Panc1 (cell line): ENCODE measurements around the gene KIAA1191. TPM values are rescaled to one million over a fixed set of nuclear protein-coding genes. Genes with fewer than 3 reads are reported as not detected.

Experiments
- ATAC-seq: fragments of 200-7000 bp; cut with Tn5 transposase; 2 replicates; pipeline ENCODE4 v1.9.1; 2020; ENCODE audit warnings: mild to moderate bottlenecking, moderate library complexity
- BruUV-seq: library from RNA; stranded (reverse); fragments of 400-500 nt; replicated peaks from 2 replicates; lab custom pipeline; 2021; lab: Mats Ljungman, UMichigan
- CTCF ChIA-PET: fragments of 300-600 bp; sonication (Branson Sonifier 250); formaldehyde crosslinking; loops from one replicate; lab custom pipeline; 2022; ENCODE audit warnings: antibody characterized with exemption; lab: Charles Lee
- POLR2A ChIA-PET: fragments of 300-600 bp; sonication (Branson Sonifier 250); formaldehyde crosslinking; loops from one replicate; lab custom pipeline; 2022; ENCODE audit warnings: antibody characterized with exemption; lab: Charles Lee
- DNase-seq: peaks from one replicate; pipeline ENCODE4 v3.0.0-alpha.2; 2010; ENCODE audit warnings: low read depth, low spot score
- H3K27ac ChIP-seq: 2 replicates; pipeline ENCODE4 v1.5.1; 2011; ENCODE audit warnings: mild to moderate bottlenecking, low read length, inconsistent platforms
- H3K27me3 ChIP-seq: fragments of 200-500 bp; sonication (Bioruptor generic); 2 replicates; pipeline ENCODE4 v1.6.0; 2014; ENCODE audit warnings: low read length, inconsistent platforms; ENCODE audit not compliant: control insufficient read depth, insufficient read depth
- H3K36me3 ChIP-seq: fragments of 200-500 bp; sonication (Bioruptor generic); 2 replicates; pipeline ENCODE4 v1.5.1; 2014; ENCODE audit warnings: inconsistent platforms, mild to moderate bottlenecking, low read length, moderate library complexity; ENCODE audit not compliant: control insufficient read depth, insufficient read depth
- H3K4me1 ChIP-seq: 2 replicates; pipeline ENCODE4 v1.5.1; 2011; ENCODE audit warnings: inconsistent platforms, mild to moderate bottlenecking, low read length, moderate library complexity; ENCODE audit not compliant: control insufficient read depth, insufficient read depth
- H3K4me3 ChIP-seq, 2 experiments: 2 replicates each; pipeline ENCODE4 v1.5.1; 2011 to 2012; ENCODE audit warnings: low read depth in 2 of 2, low read length in 2 of 2, mild to moderate bottlenecking in 2 of 2, inconsistent platforms in 1 of 2, moderate library complexity in 1 of 2
- H3K9me3 ChIP-seq: fragments of 200-500 bp; sonication (Bioruptor generic); 2 replicates; pipeline ENCODE4 v1.5.1; 2014; ENCODE audit warnings: low read depth, mild to moderate bottlenecking, inconsistent platforms, low read length, moderate library complexity; ENCODE audit not compliant: control insufficient read depth, insufficient read depth
- POLR2AphosphoS5 ChIP-seq: IDR thresholded peaks from 2 replicates; pipeline ENCODE4 v1.6.1; 2012; ENCODE audit warnings: mild to moderate bottlenecking, low read depth, low read length, moderate library complexity
- SIN3A ChIP-seq: IDR thresholded peaks from 2 replicates; pipeline ENCODE4 v1.6.1; 2012; ENCODE audit warnings: low read depth, mild to moderate bottlenecking, low read length, moderate library complexity, borderline replicate concordance; ENCODE audit not compliant: insufficient read depth
- TCF7L2 ChIP-seq: IDR thresholded peaks from 2 replicates; pipeline ENCODE4 v1.6.1; 2011; ENCODE audit warnings: mild to moderate bottlenecking, low read depth, low read length, inconsistent platforms
- in situ Hi-C: cut with HindIII; loops from 2 replicates; pipeline ENCODE4 v1.10.0; 2016; ENCODE audit warnings: low sequenced_read_pairs, low pct_unique_long_range_greater_than_20kb
- intact Hi-C: fragments of 100-400 bp; cut with micrococcal nuclease; formaldehyde crosslinking; loops from one replicate; pipeline ENCODE4 v1.10.0; 2022; ENCODE audit not compliant: unreplicated experiment
- total RNA-seq: library from RNA; stranded (reverse); gene quantifications from one replicate; pipeline ENCODE4 v1.2.1, GENCODE V29; 2021; ENCODE audit not compliant: unreplicated experiment
- TF ChIP-seq, protein P1 (sequence below): fragments of 450-650 bp; IDR thresholded peaks from 2 replicates; pipeline ENCODE4 v1.5.1; 2017; ENCODE audit warnings: mild to moderate bottlenecking
- TF ChIP-seq, protein P2 (sequence below), 2 experiments: IDR thresholded peaks; 2 replicates each; pipeline ENCODE4 v1.6.1; 2011 to 2012; ENCODE audit warnings: low read depth in 2 of 2, control low read depth in 1 of 2, low read length in 1 of 2, mild to moderate bottlenecking in 1 of 2, moderate library complexity in 1 of 2; ENCODE audit not compliant: insufficient read depth in 1 of 2

Gene KIAA1191
- total RNA-seq, 1 experiment from 2014 or later: 92.3 TPM

DNA sequence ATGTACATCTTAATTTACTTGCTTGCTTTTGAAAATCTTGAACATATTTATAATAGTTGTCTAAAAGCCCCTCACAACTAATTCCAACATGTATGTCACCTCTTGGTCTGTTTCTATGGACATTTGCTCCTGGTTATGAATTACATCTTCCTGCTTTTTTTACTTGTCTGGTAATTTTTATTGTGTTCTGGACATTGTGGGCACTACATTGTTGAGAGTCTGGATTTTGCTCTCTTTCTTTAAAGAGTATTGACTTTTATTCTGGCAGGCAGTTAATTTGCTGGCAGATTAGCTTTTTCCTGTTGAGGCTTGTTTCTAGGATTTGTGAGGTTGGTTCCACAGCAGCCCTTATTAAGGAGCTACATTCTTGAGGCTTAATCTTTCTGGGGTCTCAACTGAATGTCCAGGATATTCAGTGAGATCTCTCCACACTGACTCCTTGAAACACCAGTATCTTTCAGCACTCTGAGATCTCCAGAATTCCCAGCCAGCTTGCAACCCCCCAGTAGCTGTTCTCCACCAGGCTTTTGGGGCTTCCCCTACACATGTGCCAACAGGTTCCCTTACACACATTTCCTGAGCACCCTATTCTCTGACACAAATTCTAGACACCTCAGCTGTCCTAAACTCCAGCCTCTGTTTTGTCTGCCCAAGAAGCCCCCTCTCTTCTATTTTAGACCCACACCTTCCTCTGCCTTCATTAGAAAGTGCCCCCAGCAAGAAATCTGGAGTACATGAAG lies 27.4 kb downstream of the KIAA1191 start:
- DNase-seq (no peak), ATAC-seq (no peak)
- no TSS peak for BruUV-seq
- ChIA-PET CTCF (no interaction called here), POLR2A (no interaction called here)
- H3K4me3 ChIP-seq: no peak overlapping the region
- no peaks in the 10 kb centered on the region for H3K9me3 ChIP-seq
- no peaks in the 10 kb centered on the region for H3K36me3 ChIP-seq
- H3K27me3 ChIP-seq: no peaks in the 10 kb centered on the region
- no peak overlapping the region for H3K27ac ChIP-seq
- H3K4me1 ChIP-seq: no peaks in the 10 kb centered on the region
- intact Hi-C loops: no loop called here
- in situ Hi-C loops: no loop called here
- TF ChIP-seq, protein P1, sequence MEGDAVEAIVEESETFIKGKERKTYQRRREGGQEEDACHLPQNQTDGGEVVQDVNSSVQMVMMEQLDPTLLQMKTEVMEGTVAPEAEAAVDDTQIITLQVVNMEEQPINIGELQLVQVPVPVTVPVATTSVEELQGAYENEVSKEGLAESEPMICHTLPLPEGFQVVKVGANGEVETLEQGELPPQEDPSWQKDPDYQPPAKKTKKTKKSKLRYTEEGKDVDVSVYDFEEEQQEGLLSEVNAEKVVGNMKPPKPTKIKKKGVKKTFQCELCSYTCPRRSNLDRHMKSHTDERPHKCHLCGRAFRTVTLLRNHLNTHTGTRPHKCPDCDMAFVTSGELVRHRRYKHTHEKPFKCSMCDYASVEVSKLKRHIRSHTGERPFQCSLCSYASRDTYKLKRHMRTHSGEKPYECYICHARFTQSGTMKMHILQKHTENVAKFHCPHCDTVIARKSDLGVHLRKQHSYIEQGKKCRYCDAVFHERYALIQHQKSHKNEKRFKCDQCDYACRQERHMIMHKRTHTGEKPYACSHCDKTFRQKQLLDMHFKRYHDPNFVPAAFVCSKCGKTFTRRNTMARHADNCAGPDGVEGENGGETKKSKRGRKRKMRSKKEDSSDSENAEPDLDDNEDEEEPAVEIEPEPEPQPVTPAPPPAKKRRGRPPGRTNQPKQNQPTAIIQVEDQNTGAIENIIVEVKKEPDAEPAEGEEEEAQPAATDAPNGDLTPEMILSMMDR: no peak
- TF ChIP-seq, protein P2, sequence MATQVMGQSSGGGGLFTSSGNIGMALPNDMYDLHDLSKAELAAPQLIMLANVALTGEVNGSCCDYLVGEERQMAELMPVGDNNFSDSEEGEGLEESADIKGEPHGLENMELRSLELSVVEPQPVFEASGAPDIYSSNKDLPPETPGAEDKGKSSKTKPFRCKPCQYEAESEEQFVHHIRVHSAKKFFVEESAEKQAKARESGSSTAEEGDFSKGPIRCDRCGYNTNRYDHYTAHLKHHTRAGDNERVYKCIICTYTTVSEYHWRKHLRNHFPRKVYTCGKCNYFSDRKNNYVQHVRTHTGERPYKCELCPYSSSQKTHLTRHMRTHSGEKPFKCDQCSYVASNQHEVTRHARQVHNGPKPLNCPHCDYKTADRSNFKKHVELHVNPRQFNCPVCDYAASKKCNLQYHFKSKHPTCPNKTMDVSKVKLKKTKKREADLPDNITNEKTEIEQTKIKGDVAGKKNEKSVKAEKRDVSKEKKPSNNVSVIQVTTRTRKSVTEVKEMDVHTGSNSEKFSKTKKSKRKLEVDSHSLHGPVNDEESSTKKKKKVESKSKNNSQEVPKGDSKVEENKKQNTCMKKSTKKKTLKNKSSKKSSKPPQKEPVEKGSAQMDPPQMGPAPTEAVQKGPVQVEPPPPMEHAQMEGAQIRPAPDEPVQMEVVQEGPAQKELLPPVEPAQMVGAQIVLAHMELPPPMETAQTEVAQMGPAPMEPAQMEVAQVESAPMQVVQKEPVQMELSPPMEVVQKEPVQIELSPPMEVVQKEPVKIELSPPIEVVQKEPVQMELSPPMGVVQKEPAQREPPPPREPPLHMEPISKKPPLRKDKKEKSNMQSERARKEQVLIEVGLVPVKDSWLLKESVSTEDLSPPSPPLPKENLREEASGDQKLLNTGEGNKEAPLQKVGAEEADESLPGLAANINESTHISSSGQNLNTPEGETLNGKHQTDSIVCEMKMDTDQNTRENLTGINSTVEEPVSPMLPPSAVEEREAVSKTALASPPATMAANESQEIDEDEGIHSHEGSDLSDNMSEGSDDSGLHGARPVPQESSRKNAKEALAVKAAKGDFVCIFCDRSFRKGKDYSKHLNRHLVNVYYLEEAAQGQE (IDR thresholded peaks at IDR 0.05; ENCODE audit: insufficient read depth in 1 of 2, low read depth in 2 of 2, low read length in 1 of 2): no peak
- TF ChIP-seq POLR2AphosphoS5: no peak

DNA sequence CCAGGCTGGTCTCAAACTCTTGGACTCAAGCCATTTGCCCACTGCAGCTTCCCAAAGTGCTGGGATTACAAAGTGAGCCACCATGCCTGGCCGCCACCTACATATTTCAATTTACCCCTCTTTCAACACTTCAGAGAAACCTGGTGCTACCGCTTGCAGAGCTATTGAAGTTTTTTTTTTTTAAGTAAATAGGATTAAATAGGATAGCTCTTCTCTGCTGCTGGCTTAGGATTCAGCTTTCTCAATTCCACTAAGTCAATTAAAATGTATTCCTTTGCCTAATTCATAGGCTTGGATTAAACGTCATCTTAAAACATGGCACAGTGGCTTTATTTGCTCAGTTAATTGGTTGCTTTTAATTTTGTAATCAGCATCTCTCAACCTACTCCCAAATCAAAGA lies 41.0 kb downstream of the KIAA1191 start:
- H3K9me3 ChIP-seq: no peaks in the 10 kb centered on the region
- in situ Hi-C loops (no loop called here), intact Hi-C loops (no loop called here)
- H3K27ac ChIP-seq: no peak overlapping the region
- ChIA-PET CTCF (interaction anchor here (0.6 kb wide), 1 partner anchor 41 kb away, joined by 3 read pairs; the partner anchor contains the start of gene KIAA1191), POLR2A (no interaction called here)
- ATAC-seq (no peak), DNase-seq (no peak)
- H3K4me1 ChIP-seq: no peaks in the 10 kb centered on the region
- no peak overlapping the region for H3K4me3 ChIP-seq
- H3K36me3 ChIP-seq: no peaks in the 10 kb centered on the region; the same call in 1 of the 2 replicates
- no TSS peak for BruUV-seq
- no peaks in the 10 kb centered on the region for H3K27me3 ChIP-seq
- TF ChIP-seq POLR2AphosphoS5 (no peak), TCF7L2 (no peak), SIN3A (no peak)
- TF ChIP-seq, protein P2 (IDR thresholded peaks at IDR 0.05; ENCODE audit: insufficient read depth in 1 of 2, low read depth in 2 of 2, low read length in 1 of 2): no peak
- TF ChIP-seq, protein P1: no peak
